GM19452 (cell line): ENCODE data around the gene USP53.
"Not testable (repeated sequence)": the region's sequence is repeated elsewhere in the genome, so short reads cannot be mapped to it uniquely, and the experiment has no call there.

Experiments
- ATAC-seq: cut with Tn5 transposase; IDR thresholded peaks from one replicate; pipeline ENCODE4 v1.9.1; 2021; ENCODE audit not compliant: unreplicated experiment

USP53 gene

GRCh38 chr4:119227690-119228089 lies 15.2 kb downstream of the USP53 start:
- ATAC-seq, result no peak

- no peak for ATAC-seq
These were observed 15.9 kb downstream of the USP53 start for GRCh38 chr4:119228406-119228805.

GRCh38 chr4:119229908-119230687 lies 17.6 kb downstream of the USP53 start:
- no peak for ATAC-seq

GRCh38 chr4:119231491-119231890 lies 19.0 kb downstream of the USP53 start:
- ATAC-seq, result no peak

GRCh38 chr4:119232286-119232685 lies 19.8 kb downstream of the USP53 start:
- no peak for ATAC-seq

GRCh38 chr4:119233191-119233590 lies 20.7 kb downstream of the USP53 start:
- no peak for ATAC-seq

- ATAC-seq, result no peak
These were observed 21.2 kb downstream of the USP53 start for GRCh38 chr4:119233750-119234149.

GRCh38 chr4:119237201-119237600 lies 24.7 kb downstream of the USP53 start:
- ATAC-seq, result no peak

- peak; percentile 2 for ATAC-seq
These were observed 25.1 kb downstream of the USP53 start for GRCh38 chr4:119237642-119238041.

- peak; percentile 97 for ATAC-seq
These were observed 25.7 kb downstream of the USP53 start for GRCh38 chr4:119238068-119238722.

GRCh38 chr4:119240128-119240527 lies 27.6 kb downstream of the USP53 start:
- no peak for ATAC-seq

- ATAC-seq, result no peak
These were observed 28.1 kb downstream of the USP53 start for GRCh38 chr4:119240568-119240967.

- ATAC-seq, result no peak
These were observed 29.9 kb downstream of the USP53 start for GRCh38 chr4:119242417-119242816.

- no peak for ATAC-seq
These were observed 31.4 kb downstream of the USP53 start for GRCh38 chr4:119243868-119244267.

GRCh38 chr4:119244344-119244743 lies 31.8 kb downstream of the USP53 start:
- ATAC-seq, result no peak

GRCh38 chr4:119244832-119245231 lies 32.3 kb downstream of the USP53 start:
- ATAC-seq, result no peak

- no peak for ATAC-seq
These were observed 33.7 kb downstream of the USP53 start for GRCh38 chr4:119246177-119246733.

- not testable (repeated sequence) for ATAC-seq
These were observed 38.5 kb downstream of the USP53 start for GRCh38 chr4:119251037-119251436.

GRCh38 chr4:119255223-119255622 lies 42.7 kb downstream of the USP53 start:
- not testable (repeated sequence) for ATAC-seq

GRCh38 chr4:119260528-119260927 lies 48.0 kb downstream of the USP53 start:
- no peak for ATAC-seq

GRCh38 chr4:119261986-119262385 lies 49.5 kb downstream of the USP53 start:
- no peak for ATAC-seq

GRCh38 chr4:119264743-119265142 lies 52.2 kb downstream of the USP53 start:
- no peak for ATAC-seq
